SK-N-SH (cell line): Measurements from ENCODE around the gene ZNF365. TPM values are rescaled to one million over a fixed set of nuclear protein-coding genes. Genes with fewer than 3 reads are reported as not detected.

Experiments used
- CTCF ChIA-PET: fragments of 300-600, 350-600 bp; formaldehyde crosslinking; extraction: SDS; loops from one replicate; lab custom pipeline; 2021; lab: Yijun Ruan, JAX
- POLR2A ChIA-PET: fragments of 350-600 bp; sonication (Branson Sonifier 250); formaldehyde crosslinking; extraction: SDS; loops from one replicate; lab custom pipeline; 2020; ENCODE audit warnings: antibody characterized with exemption, inconsistent platforms; lab: Yijun Ruan, JAX
- DNase-seq: peaks from one replicate; pipeline ENCODE4 v3.0.0; 2012
- H2AFZ ChIP-seq: fragments of 200-600 bp; sonication (generic); 2 replicates; pipeline ENCODE4 v1.8.1; 2016; ENCODE audit warnings: antibody characterized with exemption, mild to moderate bottlenecking, low read depth
- H3F3A ChIP-seq: fragments of 200-600 bp; sonication (generic); replicated peaks from 2 replicates; pipeline ENCODE3; 2016; ENCODE audit warnings: antibody characterized with exemption, mild to moderate bottlenecking; ENCODE audit not compliant: insufficient read depth
- H3K27ac ChIP-seq, 2 experiments: fragments of 200-500 bp in 1 of 2; fragments of 200-600 bp in 1 of 2; sonication (Bioruptor generic) in 1 of 2; sonication (generic), shearing (Covaris generic) in 1 of 2; 2 replicates each; pipeline versions ENCODE4 v1.5.1 to v1.6.1; 2014 to 2016; ENCODE audit warnings: low read depth in 2 of 2, inconsistent platforms in 1 of 2, low read length in 1 of 2, mild to moderate bottlenecking in 1 of 2, mixed read lengths in 1 of 2
- H3K27me3 ChIP-seq: fragments of 200-600 bp; sonication (generic), shearing (Covaris generic); 2 replicates; pipeline ENCODE4 v1.6.1; 2016; ENCODE audit warnings: mixed run types; ENCODE audit not compliant: insufficient read depth
- H3K36me3 ChIP-seq, 2 experiments: fragments of 200-500 bp in 1 of 2; fragments of 200-600 bp in 1 of 2; sonication (Bioruptor generic) in 1 of 2; sonication (generic) in 1 of 2; replicated peaks in 1 of 2; 2 replicates each; pipeline versions ENCODE3 to v1.5.1; 2014 to 2016; ENCODE audit warnings: low read length in 1 of 2, mild to moderate bottlenecking in 1 of 2; ENCODE audit not compliant: insufficient read depth in 2 of 2, control insufficient read depth in 1 of 2
- H3K4me1 ChIP-seq, 2 experiments: fragments of 200-500 bp in 1 of 2; fragments of 200-600 bp in 1 of 2; sonication (Bioruptor generic) in 1 of 2; sonication (generic), shearing (Covaris generic) in 1 of 2; 2 replicates each; pipeline versions ENCODE4 v1.5.1 to v1.6.1; 2014 to 2016; ENCODE audit warnings: low read depth in 1 of 2, low read length in 1 of 2, mixed run types in 1 of 2; ENCODE audit not compliant: insufficient read depth in 2 of 2, control insufficient read depth in 1 of 2
- H3K4me2 ChIP-seq: fragments of 200-600 bp; sonication (generic), shearing (Covaris generic); 2 replicates; pipeline ENCODE4 v1.6.1; 2017; ENCODE audit warnings: mixed run types
- H3K4me3 ChIP-seq, 2 experiments: fragments of 200-500 bp in 1 of 2; fragments of 200-600 bp in 1 of 2; sonication (Bioruptor generic) in 1 of 2; sonication (generic), shearing (Covaris generic) in 1 of 2; 2 replicates each; pipeline versions ENCODE4 v1.5.1 to v1.8.1; 2014 to 2016; ENCODE audit warnings: low read depth in 2 of 2, inconsistent platforms in 1 of 2, low read length in 1 of 2, mild to moderate bottlenecking in 1 of 2, mixed read lengths in 1 of 2, moderate library complexity in 1 of 2
- H3K79me2 ChIP-seq: fragments of 200-600 bp; sonication (generic); 2 replicates; pipeline ENCODE4 v1.8.1; 2017; ENCODE audit warnings: mild to moderate bottlenecking; ENCODE audit not compliant: insufficient read depth
- H3K9ac ChIP-seq: fragments of 200-600 bp; sonication (generic); 2 replicates; pipeline ENCODE4 v1.6.1; 2017; ENCODE audit warnings: mixed run types
- H3K9me2 ChIP-seq: fragments of 200-600 bp; sonication (generic); 2 replicates; pipeline ENCODE4 v1.6.1; 2017; ENCODE audit warnings: mixed run types
- H3K9me3 ChIP-seq: fragments of 200-600 bp; sonication (generic); 2 replicates; pipeline ENCODE4 v1.6.1; 2017; ENCODE audit warnings: mixed run types, mild to moderate bottlenecking, moderate library complexity
- H4K20me1 ChIP-seq: fragments of 200-600 bp; sonication (generic); 2 replicates; pipeline ENCODE4 v1.6.1; 2017; ENCODE audit warnings: mild to moderate bottlenecking, mixed run types; ENCODE audit not compliant: insufficient read depth
- CHD2 ChIP-seq: fragments of 150-350 bp; IDR thresholded peaks from 2 replicates; pipeline ENCODE4 v1.6.1; 2018; ENCODE audit warnings: low read length; ENCODE audit not compliant: partially characterized antibody
- ELF1 ChIP-seq: IDR thresholded peaks from 2 replicates; pipeline ENCODE4 v1.4.0; 2012
- FOXJ3 ChIP-seq: sonication (generic); formaldehyde crosslinking; IDR thresholded peaks from 2 replicates; pipeline ENCODE4 v1.5.1; 2020; ENCODE audit warnings: mild to moderate bottlenecking, missing genetic modification reagents
- GABPA ChIP-seq: IDR thresholded peaks from 2 replicates; pipeline ENCODE4 v1.4.0; 2012; ENCODE audit warnings: low read depth, mild to moderate bottlenecking
- JUND ChIP-seq: IDR thresholded peaks from 2 replicates; pipeline ENCODE4 v1.4.0; 2012
- NFIC ChIP-seq: IDR thresholded peaks from 2 replicates; pipeline ENCODE4 v1.4.0; 2012; ENCODE audit warnings: borderline replicate concordance
- RAD21 ChIP-seq: IDR thresholded peaks from 2 replicates; pipeline ENCODE4 v1.6.1; 2012; ENCODE audit warnings: mild to moderate bottlenecking, low read length
- REST ChIP-seq: IDR thresholded peaks from 2 replicates; pipeline ENCODE4 v1.6.1; 2012; ENCODE audit warnings: mild to moderate bottlenecking, low read depth, low read length, moderate library complexity
- RFX5 ChIP-seq: IDR thresholded peaks from 2 replicates; pipeline ENCODE4 v1.6.1; 2012; ENCODE audit warnings: mild to moderate bottlenecking, improper control_type of control experiment, low read length
- TCF12 ChIP-seq: IDR thresholded peaks from 2 replicates; pipeline ENCODE4 v1.4.0; 2012
- TEAD4 ChIP-seq: IDR thresholded peaks from 2 replicates; pipeline ENCODE4 v1.4.0; 2012; ENCODE audit warnings: mild to moderate bottlenecking, borderline replicate concordance; ENCODE audit not compliant: insufficient read depth
- USF1 ChIP-seq: IDR thresholded peaks from 2 replicates; pipeline ENCODE4 v1.4.0; 2012; ENCODE audit warnings: low read depth, borderline replicate concordance
- USF2 ChIP-seq: fragments of 150-350 bp; IDR thresholded peaks from 2 replicates; pipeline ENCODE4 v1.6.1; 2017; ENCODE audit warnings: antibody characterized with exemption, low read length, low read depth, borderline replicate concordance
- ZBTB33 ChIP-seq: IDR thresholded peaks from 2 replicates; pipeline ENCODE4 v1.4.0; 2012; ENCODE audit warnings: low read depth, borderline replicate concordance
- WGBS: methylation state at CpG from one replicate; pipeline ENCODE4 v1.1.6; 2017; ENCODE audit warnings: low lambda C conversion rate; 5-methylcytosine and 5-hydroxymethylcytosine counted together
- polyA plus RNA-seq, 3 experiments: library from polyadenylated mRNA; depleted of rRNA; stranded (reverse); fragments of >200 nt; gene quantifications; 2 replicates each; pipeline ENCODE4 v1.2.3, GENCODE V29; 2012

The ZNF365 gene
- polyA plus RNA-seq, 1 of the 3 experiments (the other 2 are of a cell fraction), result 4.5 TPM

GRCh38 chr10:62326176-62326575 lies 48.0 kb upstream of the ZNF365 start (continued):
- no peak for TF ChIP-seq USF1
- TF ChIP-seq ZBTB33, result no peak
- no peak for TF ChIP-seq USF2
- TF ChIP-seq RAD21, result 0 out of 2 replicates have a peak, but pooled peaks have one; percentile 1
- peak; percentile 32 for TF ChIP-seq CHD2
- no peak for TF ChIP-seq FOXJ3 (CRISPR knock-in tag)
- no peak for TF ChIP-seq GABPA
- TF ChIP-seq REST, result no peak
- 0 out of 2 replicates have a peak, but pooled peaks have one; percentile 10 for TF ChIP-seq TCF12
- no peak for TF ChIP-seq NFIC
- no peak for TF ChIP-seq RFX5
- no peak for TF ChIP-seq ELF1
- no peak for TF ChIP-seq JUND

- no peak overlapping the region for H3K4me3 ChIP-seq
- no peaks in the 10 kb centered on the region for H3K9me2 ChIP-seq
- H3K36me3 ChIP-seq, result no peaks in the 10 kb centered on the region
- H2AFZ ChIP-seq, result no peak overlapping the region
- TF ChIP-seq TCF12 (no peak), TEAD4 (no peak)
- ChIA-PET CTCF (no interaction called here), POLR2A (no interaction called here)
- H3K4me2 ChIP-seq, result no peak overlapping the region
- H3K9me3 ChIP-seq, result peaks cover 16% of the 10 kb centered on the region; the same call in 1 of the 2 replicates
- H3K79me2 ChIP-seq, result no peaks in the 10 kb centered on the region
- peaks cover 0 to 4% of the 10 kb centered on the region in 2 experiments; a peak in 1 of 4 replicates for H3K4me1 ChIP-seq
- no peak for DNase-seq
- no peaks in the 10 kb centered on the region for H4K20me1 ChIP-seq
- H3K27me3 ChIP-seq, result no peaks in the 10 kb centered on the region
- 59% methylated on average over 3 of the region's 3 CpGs for WGBS
- H3K9ac ChIP-seq, result no peak overlapping the region
- H3K27ac ChIP-seq, result no peak overlapping the region
- H3F3A ChIP-seq, result no peaks in the 10 kb centered on the region
Measured at GRCh38 chr10:62327885-62328284, 46.3 kb upstream of the ZNF365 start.
